IMR-90 (cell line): ENCODE data around the gene SURF4. TPM values are rescaled to one million over a fixed set of nuclear protein-coding genes. Genes with fewer than 3 reads are reported as not detected.

Source experiments
- ATAC-seq: fragments of 200-7000 bp; cut with Tn5 transposase; 2 replicates; pipeline ENCODE4 v1.9.1; 2020; ENCODE audit warnings: low read depth, mild to moderate bottlenecking, moderate library complexity
- BruUV-seq: library from RNA; stranded (reverse); fragments of 400-500 nt; replicated peaks from 2 replicates; lab custom pipeline; 2021; lab: Mats Ljungman, UMichigan
- CTCF ChIA-PET: fragments of 300-600 bp; formaldehyde crosslinking; extraction: SDS; loops from one replicate; lab custom pipeline; 2021; ENCODE audit warnings: antibody characterized with exemption; lab: Yijun Ruan, JAX
- POLR2A ChIA-PET: fragments of 300-600 bp; sonication (Branson Sonifier 250); formaldehyde crosslinking; loops from one replicate; lab custom pipeline; 2022; ENCODE audit warnings: antibody characterized with exemption; ENCODE audit not compliant: unreplicated experiment; lab: Charles Lee
- DNase-seq: peaks from one replicate; pipeline ENCODE4 v3.0.0; 2013
- H2AFZ ChIP-seq: replicated peaks from 2 replicates; pipeline ENCODE3; 2013; ENCODE audit warnings: low read length, mild to moderate bottlenecking; ENCODE audit not compliant: poor library complexity
- H2AK5ac ChIP-seq: 2 replicates; pipeline ENCODE4 v1.6.1; 2013; ENCODE audit warnings: low read depth, low read length, inconsistent platforms
- H2AK9ac ChIP-seq: replicated peaks from 2 replicates; pipeline ENCODE3; 2013; ENCODE audit warnings: mild to moderate bottlenecking, low read depth, low read length, moderate library complexity; ENCODE audit not compliant: poor library complexity
- H2BK120ac ChIP-seq: 2 replicates; pipeline ENCODE4 v1.6.1; 2013; ENCODE audit warnings: low read depth, low read length, inconsistent platforms
- H2BK15ac ChIP-seq: 3 replicates; pipeline ENCODE4 v1.6.1; 2013; ENCODE audit warnings: low read depth, low read length, inconsistent platforms
- H2BK20ac ChIP-seq: 2 replicates; pipeline ENCODE4 v1.6.1; 2013; ENCODE audit warnings: low read depth, mild to moderate bottlenecking, inconsistent platforms, low read length, moderate library complexity
- H2BK5ac ChIP-seq: 2 replicates; pipeline ENCODE4 v1.6.1; 2013; ENCODE audit warnings: mild to moderate bottlenecking, low read depth, low read length, inconsistent platforms; ENCODE audit not compliant: poor library complexity, severe bottlenecking
- H3K14ac ChIP-seq: replicated peaks from 2 replicates; pipeline ENCODE4 v1.6.1; 2013; ENCODE audit warnings: low read depth, low read length, inconsistent platforms
- H3K18ac ChIP-seq: 2 replicates; pipeline ENCODE4 v1.6.1; 2013; ENCODE audit warnings: low read depth, low read length, control low read depth
- H3K23ac ChIP-seq: 2 replicates; pipeline ENCODE4 v1.6.1; 2013; ENCODE audit warnings: low read depth, low read length, inconsistent platforms
- H3K27ac ChIP-seq: 2 replicates; pipeline ENCODE4 v1.5.1; 2013; ENCODE audit warnings: mild to moderate bottlenecking, control low read depth, low read length; ENCODE audit not compliant: insufficient read depth
- H3K27me3 ChIP-seq: 2 replicates; pipeline ENCODE4 v1.6.1; 2013; ENCODE audit warnings: low read length; ENCODE audit not compliant: control insufficient read depth, insufficient read depth
- H3K36me3 ChIP-seq: 2 replicates; pipeline ENCODE4 v1.6.1; 2013; ENCODE audit warnings: low read length, mixed read lengths; ENCODE audit not compliant: control insufficient read depth, insufficient read depth
- H3K4ac ChIP-seq: 2 replicates; pipeline ENCODE4 v1.6.1; 2013; ENCODE audit warnings: low read depth, low read length, inconsistent platforms
- H3K4me1 ChIP-seq: 2 replicates; pipeline ENCODE4 v1.6.1; 2013; ENCODE audit warnings: low read length, mixed read lengths; ENCODE audit not compliant: control insufficient read depth, insufficient read depth
- H3K4me2 ChIP-seq: 2 replicates; pipeline ENCODE4 v1.6.1; 2013; ENCODE audit warnings: low read depth, mild to moderate bottlenecking, control low read depth, low read length, moderate library complexity
- H3K4me3 ChIP-seq: 2 replicates; pipeline ENCODE4 v1.5.1; 2013; ENCODE audit warnings: low read depth, mild to moderate bottlenecking, control low read depth, low read length, moderate library complexity; ENCODE audit not compliant: insufficient read depth
- H3K56ac ChIP-seq: 2 replicates; pipeline ENCODE4 v1.6.1; 2013; ENCODE audit warnings: low read length, inconsistent platforms; ENCODE audit not compliant: insufficient read depth; ENCODE audit errors: extremely low read depth
- H3K79me1 ChIP-seq, 2 experiments: 2 replicates each; pipeline ENCODE4 v1.6.1; 2013; ENCODE audit warnings: low read length in 2 of 2, inconsistent platforms in 1 of 2, low read depth in 1 of 2
- H3K9ac ChIP-seq: 2 replicates; pipeline ENCODE4 v1.6.1; 2013; ENCODE audit warnings: low read depth, low read length, control low read depth
- H3K9me1 ChIP-seq: 2 replicates; pipeline ENCODE4 v1.6.1; 2013; ENCODE audit warnings: low read length, inconsistent platforms; ENCODE audit not compliant: insufficient read depth
- H3K9me3 ChIP-seq: 2 replicates; pipeline ENCODE4 v1.6.1; 2013; ENCODE audit warnings: low read length; ENCODE audit not compliant: control insufficient read depth, insufficient read depth
- H4K20me1 ChIP-seq: 2 replicates; pipeline ENCODE4 v1.6.1; 2013; ENCODE audit warnings: low read length, inconsistent platforms; ENCODE audit not compliant: insufficient read depth
- H4K5ac ChIP-seq: 2 replicates; pipeline ENCODE4 v1.6.1; 2013; ENCODE audit warnings: mild to moderate bottlenecking, low read depth, low read length, control low read depth
- H4K8ac ChIP-seq, 2 experiments: 2 replicates each; pipeline ENCODE4 v1.6.1; 2013; ENCODE audit warnings: low read depth in 2 of 2, low read length in 2 of 2, control low read depth in 1 of 2, inconsistent platforms in 1 of 2
- H4K91ac ChIP-seq: 2 replicates; pipeline ENCODE4 v1.6.1; 2013; ENCODE audit warnings: low read depth, low read length, inconsistent platforms; ENCODE audit not compliant: insufficient read depth
- BHLHE40 ChIP-seq: fragments of 150-350 bp; IDR thresholded peaks from 2 replicates; pipeline ENCODE4 v1.6.1; 2016; ENCODE audit warnings: mild to moderate bottlenecking, low read depth, low read length
- CEBPB ChIP-seq: IDR thresholded peaks from 2 replicates; pipeline ENCODE4 v1.6.1; 2012; ENCODE audit warnings: low read depth, low read length, improper control_type of control experiment
- CHD1 ChIP-seq: IDR thresholded peaks from 2 replicates; pipeline ENCODE4 v1.6.1; 2012; ENCODE audit warnings: low read depth, low read length, improper control_type of control experiment
- MAFK ChIP-seq: IDR thresholded peaks from 2 replicates; pipeline ENCODE4 v1.6.1; 2012; ENCODE audit warnings: low read depth, low read length, improper control_type of control experiment
- MAZ ChIP-seq: IDR thresholded peaks from 2 replicates; pipeline ENCODE4 v1.6.1; 2012; ENCODE audit warnings: low read depth, mild to moderate bottlenecking, low read length, improper control_type of control experiment, moderate library complexity, borderline replicate concordance
- MXI1 ChIP-seq: IDR thresholded peaks from 2 replicates; pipeline ENCODE4 v1.6.1; 2012; ENCODE audit warnings: low read depth, mild to moderate bottlenecking, low read length, moderate library complexity, borderline replicate concordance
- NFE2L2 ChIP-seq: fragments of 150-350 bp; IDR thresholded peaks from 2 replicates; pipeline ENCODE4 v1.6.1; 2016; ENCODE audit warnings: low read depth, mild to moderate bottlenecking, low read length
- POLR2A ChIP-seq: IDR thresholded peaks from 2 replicates; pipeline ENCODE4 v1.6.1; 2012; ENCODE audit warnings: mild to moderate bottlenecking, low read depth, low read length
- RAD21 ChIP-seq: IDR thresholded peaks from 2 replicates; pipeline ENCODE4 v1.6.1; 2012; ENCODE audit warnings: low read length, improper control_type of control experiment
- RCOR1 ChIP-seq: IDR thresholded peaks from 2 replicates; pipeline ENCODE4 v1.6.1; 2012; ENCODE audit warnings: mild to moderate bottlenecking, low read length, improper control_type of control experiment; ENCODE audit not compliant: insufficient replicate concordance
- RFX5 ChIP-seq: IDR thresholded peaks from 2 replicates; pipeline ENCODE4 v1.8.0; 2012; ENCODE audit warnings: low read depth, mild to moderate bottlenecking, low read length, moderate library complexity
- SMC3 ChIP-seq: fragments of 150-350 bp; IDR thresholded peaks from 2 replicates; pipeline ENCODE4 v1.6.1; 2016; ENCODE audit warnings: low read depth, mild to moderate bottlenecking, antibody characterized with exemption, low read length, moderate library complexity
- WGBS, 2 experiments: methylation state at CpG; one replicate each; pipeline versions ENCODE4 v1.1.5 to v1.1.7; 2013; ENCODE audit warnings: missing lambda C conversion rate in 2 of 2; ENCODE audit not compliant: insufficient read length in 1 of 2; ENCODE audit errors: extremely low coverage in 2 of 2; 5-methylcytosine and 5-hydroxymethylcytosine counted together
- dilution Hi-C: fragments of 300-500 bp; cut with HindIII; formaldehyde crosslinking; loops from one replicate; pipeline ENCODE4 v1.14.3; 2018; ENCODE audit warnings: low sequenced_read_pairs; ENCODE audit not compliant: unreplicated experiment
- in situ Hi-C: fragments of 300-500 bp; cut with MboI; formaldehyde crosslinking; loops from 3 replicates; pipeline ENCODE4 v1.14.3; 2019; ENCODE audit warnings: low sequenced_read_pairs, inconsistent platforms, mixed read lengths
- intact Hi-C: fragments of 100-400 bp; cut with micrococcal nuclease; formaldehyde crosslinking; loops from 2 replicates; pipeline ENCODE4 v1.10.0; 2022
- polyA plus RNA-seq, 3 experiments: library from polyadenylated mRNA; depleted of rRNA; stranded (reverse); fragments of >200 nt; gene quantifications; 2 replicates each; pipeline ENCODE4 v1.2.3, GENCODE V29; 2012; ENCODE audit warnings: low replicate concordance in 1 of 3
- total RNA-seq: library from RNA; depleted of rRNA; stranded (reverse); fragments of >200 nt; gene quantifications from 2 replicates; pipeline ENCODE4 v1.2.3, GENCODE V29; 2012
- TF ChIP-seq, protein P1 (sequence below): fragments of 150-350 bp; IDR thresholded peaks from 2 replicates; pipeline ENCODE4 v1.6.1; 2017; ENCODE audit warnings: mild to moderate bottlenecking, antibody characterized with exemption, low read length, low read depth
- TF ChIP-seq, protein P2 (sequence below): fragments of 150-350 bp; IDR thresholded peaks from 2 replicates; pipeline ENCODE4 v1.6.1; 2016; ENCODE audit warnings: low read depth, mild to moderate bottlenecking, low read length, moderate library complexity, borderline replicate concordance
- TF ChIP-seq, protein P3 (sequence below): conservative IDR thresholded peaks from 2 replicates; pipeline ENCODE4 v1.5.1; 2012; ENCODE audit warnings: mild to moderate bottlenecking, low read depth, low read length, improper control_type of control experiment

The SURF4 gene
- total and polyA plus RNA-seq, 2 of the 4 experiments (the other 2 are of a cell fraction) = 307 to 532 TPM

DNA sequence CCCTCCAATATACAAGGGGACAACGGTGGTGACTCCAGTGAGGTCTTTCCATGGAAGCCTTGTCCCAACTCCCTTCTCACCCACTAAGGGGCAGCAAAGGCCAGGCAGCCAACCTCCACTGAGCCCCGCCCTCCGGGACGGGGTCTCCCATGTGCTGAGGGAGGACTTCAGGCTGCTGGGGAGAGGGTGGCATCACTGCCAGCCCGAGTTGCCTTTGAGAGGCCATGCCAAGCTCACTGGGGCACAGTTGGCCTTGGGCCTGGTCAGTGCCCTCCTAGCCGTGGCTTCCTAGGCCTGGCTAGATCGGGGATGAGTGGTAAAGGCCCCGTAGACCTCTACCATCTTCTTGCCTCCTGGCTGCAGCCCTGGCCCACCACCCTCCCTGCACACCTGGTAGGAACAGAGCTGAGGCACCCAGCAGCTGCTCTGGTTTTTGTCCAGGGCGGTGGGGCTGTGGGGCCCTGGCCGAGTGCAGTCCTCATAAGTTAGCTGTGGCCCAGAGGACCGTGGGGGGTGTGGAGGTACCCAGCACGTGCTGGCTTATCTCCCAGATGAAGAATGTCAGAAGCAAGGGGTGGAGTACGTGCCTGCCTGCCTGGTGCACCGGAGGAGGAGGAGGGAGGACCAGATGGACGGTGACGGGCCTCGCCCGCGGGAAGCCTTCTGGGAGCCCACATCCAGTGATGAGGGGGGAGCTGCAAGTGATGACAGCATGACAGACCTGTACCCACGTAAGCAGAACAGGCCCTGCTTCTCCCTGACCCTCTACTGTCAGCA is 16.3 kb downstream of the SURF4 start:
- Histone ChIP-seq H3K36me3 (peaks cover 44% of the 10 kb centered on the region), H3K9me3 (no peaks in the 10 kb centered on the region), H3K56ac (no peak overlapping the region), H2AFZ (no peak overlapping the region), H3K4me3 (no peak overlapping the region), H3K14ac (no peak overlapping the region), H3K23ac (no peak overlapping the region), H3K4ac (no peak overlapping the region), H3K4me1 (peaks cover 10% of the 10 kb centered on the region; the same call in 1 of the 2 replicates), H3K27me3 (no peaks in the 10 kb centered on the region), H2BK20ac (no peak overlapping the region), H3K4me2 (no peak overlapping the region), H2BK120ac (no peak overlapping the region), H4K20me1 (peaks cover 56% of the 10 kb centered on the region), H4K5ac (no peak overlapping the region), H3K9ac (no peak overlapping the region), H2AK5ac (no peak overlapping the region), H3K27ac (no peak overlapping the region), H2BK5ac (no peak overlapping the region), H3K9me1 (no peaks in the 10 kb centered on the region; the same call in 1 of the 2 replicates), H4K8ac (peak overlapping the region in 1 of 2 experiments; percentile 16; a peak in 1 of 4 replicates), H2AK9ac (no peak overlapping the region), H3K79me1 (peaks cover 37 to 87% of the 10 kb centered on the region in 2 experiments), H2BK15ac (no peak overlapping the region), H3K18ac (no peak overlapping the region), H4K91ac (no peak overlapping the region)
- intact Hi-C loops (no loop called here), in situ Hi-C loops (no loop called here), dilution Hi-C loops (no loop called here)
- ATAC-seq (no peak), DNase-seq (no peak)
- BruUV-seq = no TSS peak
- TF ChIP-seq NFE2L2 = no peak
- TF ChIP-seq CHD1 = no peak
- TF ChIP-seq MAFK = no peak
- 0 out of 2 replicates have a peak, but pooled peaks have one; percentile 10 for TF ChIP-seq BHLHE40
- TF ChIP-seq, protein P1, sequence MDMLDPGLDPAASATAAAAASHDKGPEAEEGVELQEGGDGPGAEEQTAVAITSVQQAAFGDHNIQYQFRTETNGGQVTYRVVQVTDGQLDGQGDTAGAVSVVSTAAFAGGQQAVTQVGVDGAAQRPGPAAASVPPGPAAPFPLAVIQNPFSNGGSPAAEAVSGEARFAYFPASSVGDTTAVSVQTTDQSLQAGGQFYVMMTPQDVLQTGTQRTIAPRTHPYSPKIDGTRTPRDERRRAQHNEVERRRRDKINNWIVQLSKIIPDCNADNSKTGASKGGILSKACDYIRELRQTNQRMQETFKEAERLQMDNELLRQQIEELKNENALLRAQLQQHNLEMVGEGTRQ = no peak
- TF ChIP-seq, protein P2, sequence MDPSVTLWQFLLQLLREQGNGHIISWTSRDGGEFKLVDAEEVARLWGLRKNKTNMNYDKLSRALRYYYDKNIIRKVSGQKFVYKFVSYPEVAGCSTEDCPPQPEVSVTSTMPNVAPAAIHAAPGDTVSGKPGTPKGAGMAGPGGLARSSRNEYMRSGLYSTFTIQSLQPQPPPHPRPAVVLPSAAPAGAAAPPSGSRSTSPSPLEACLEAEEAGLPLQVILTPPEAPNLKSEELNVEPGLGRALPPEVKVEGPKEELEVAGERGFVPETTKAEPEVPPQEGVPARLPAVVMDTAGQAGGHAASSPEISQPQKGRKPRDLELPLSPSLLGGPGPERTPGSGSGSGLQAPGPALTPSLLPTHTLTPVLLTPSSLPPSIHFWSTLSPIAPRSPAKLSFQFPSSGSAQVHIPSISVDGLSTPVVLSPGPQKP = no peak
- no peak for TF ChIP-seq CEBPB
- TF ChIP-seq RAD21 = peak; percentile 49
- TF ChIP-seq MAZ = no peak
- TF ChIP-seq, protein P3, sequence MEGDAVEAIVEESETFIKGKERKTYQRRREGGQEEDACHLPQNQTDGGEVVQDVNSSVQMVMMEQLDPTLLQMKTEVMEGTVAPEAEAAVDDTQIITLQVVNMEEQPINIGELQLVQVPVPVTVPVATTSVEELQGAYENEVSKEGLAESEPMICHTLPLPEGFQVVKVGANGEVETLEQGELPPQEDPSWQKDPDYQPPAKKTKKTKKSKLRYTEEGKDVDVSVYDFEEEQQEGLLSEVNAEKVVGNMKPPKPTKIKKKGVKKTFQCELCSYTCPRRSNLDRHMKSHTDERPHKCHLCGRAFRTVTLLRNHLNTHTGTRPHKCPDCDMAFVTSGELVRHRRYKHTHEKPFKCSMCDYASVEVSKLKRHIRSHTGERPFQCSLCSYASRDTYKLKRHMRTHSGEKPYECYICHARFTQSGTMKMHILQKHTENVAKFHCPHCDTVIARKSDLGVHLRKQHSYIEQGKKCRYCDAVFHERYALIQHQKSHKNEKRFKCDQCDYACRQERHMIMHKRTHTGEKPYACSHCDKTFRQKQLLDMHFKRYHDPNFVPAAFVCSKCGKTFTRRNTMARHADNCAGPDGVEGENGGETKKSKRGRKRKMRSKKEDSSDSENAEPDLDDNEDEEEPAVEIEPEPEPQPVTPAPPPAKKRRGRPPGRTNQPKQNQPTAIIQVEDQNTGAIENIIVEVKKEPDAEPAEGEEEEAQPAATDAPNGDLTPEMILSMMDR = peak; percentile 34
- no peak for TF ChIP-seq RCOR1
- TF ChIP-seq POLR2A = no peak
- no peak for TF ChIP-seq SMC3
- no peak for TF ChIP-seq RFX5
- TF ChIP-seq MXI1 = no peak
- POLR2A ChIA-PET = no interaction called here
- 73% methylated on average over 3 of the region's 20 CpGs; no CpG with 5 or more reads in 1 of the 2 experiments for WGBS, 2 experiments
- CTCF ChIA-PET = interaction anchor here (0.7 kb wide), 1 partner anchor 20 kb away, joined by 4 read pairs; no protein-coding TSS in a partner anchor
